Measurements from ENCODE around the gene PTGES3.
"Not testable (repeated sequence)": the region's sequence is repeated elsewhere in the genome, so short reads cannot be mapped to it uniquely, and the experiment has no call there.

The PTGES3 gene

GRCh38 chr12:56709759-56710376 lies 21.8 kb upstream of the PTGES3 start:
- no peak for DNase-seq (ENCODE audit: low read depth)

GRCh38 chr12:56704522-56704921 lies 16.4 kb upstream of the PTGES3 start:
- DNase-seq (ENCODE audit: low read depth), result not testable (repeated sequence)

DNA sequence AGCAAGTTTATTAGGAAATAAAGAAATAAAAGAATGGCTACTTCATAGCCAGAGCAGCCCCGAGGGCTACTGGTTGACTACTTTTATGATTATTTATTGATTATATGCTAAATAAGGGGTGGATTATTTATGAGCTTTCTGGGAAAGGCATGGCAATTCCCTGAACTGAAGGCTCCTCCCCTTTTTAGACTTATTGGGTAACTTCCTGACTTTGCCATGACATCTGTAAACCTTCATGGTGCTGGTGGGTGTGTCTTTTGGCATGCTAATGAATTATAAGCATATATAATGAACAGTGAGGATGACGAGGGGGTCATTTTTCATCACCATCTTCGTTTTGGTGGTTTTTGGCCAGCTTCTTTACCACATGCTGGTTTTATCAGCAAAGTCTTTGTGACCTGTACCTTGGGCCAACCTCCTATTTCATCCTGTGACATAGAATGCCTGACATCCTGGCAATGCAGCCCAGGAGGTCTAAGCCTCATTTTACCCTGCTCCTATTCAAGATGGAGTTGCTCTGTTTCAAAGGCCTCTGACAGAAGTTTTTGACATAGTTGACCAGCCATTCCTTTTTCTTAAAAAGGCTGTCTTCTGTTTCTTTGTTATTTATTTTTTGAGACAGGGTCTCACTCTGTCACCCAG lies 11.1 kb upstream of the PTGES3 start:
- no peak for DNase-seq (ENCODE audit: low read depth)

- DNase-seq (ENCODE audit: low read depth), result no peak
These were observed 7.4 kb upstream of the PTGES3 start for GRCh38 chr12:56695327-56696101.

DNA sequence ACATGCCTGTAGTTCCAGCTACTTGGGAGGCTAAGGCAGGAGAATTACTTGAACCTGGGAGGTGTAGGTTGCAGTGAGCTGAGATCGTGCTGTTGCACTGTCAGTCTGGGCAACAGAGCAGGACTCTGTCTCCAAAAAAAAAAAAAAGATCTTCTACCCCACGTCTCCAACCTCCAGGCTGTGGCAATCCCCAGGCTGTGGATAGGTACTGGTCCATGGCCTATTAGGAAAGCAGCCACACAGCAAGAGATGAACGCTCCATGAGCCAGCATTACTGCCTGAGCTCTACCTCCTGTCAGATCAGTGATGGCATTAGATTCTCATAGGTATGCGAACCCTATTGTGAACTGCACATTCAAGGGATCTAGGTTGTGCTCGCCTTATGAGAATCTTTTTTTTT lies 6.1 kb upstream of the PTGES3 start:
- DNase-seq (ENCODE audit: low read depth), result no peak

- no peak for DNase-seq (ENCODE audit: low read depth)
These were observed 694 bp upstream of the PTGES3 start for GRCh38 chr12:56688846-56689109.

DNA sequence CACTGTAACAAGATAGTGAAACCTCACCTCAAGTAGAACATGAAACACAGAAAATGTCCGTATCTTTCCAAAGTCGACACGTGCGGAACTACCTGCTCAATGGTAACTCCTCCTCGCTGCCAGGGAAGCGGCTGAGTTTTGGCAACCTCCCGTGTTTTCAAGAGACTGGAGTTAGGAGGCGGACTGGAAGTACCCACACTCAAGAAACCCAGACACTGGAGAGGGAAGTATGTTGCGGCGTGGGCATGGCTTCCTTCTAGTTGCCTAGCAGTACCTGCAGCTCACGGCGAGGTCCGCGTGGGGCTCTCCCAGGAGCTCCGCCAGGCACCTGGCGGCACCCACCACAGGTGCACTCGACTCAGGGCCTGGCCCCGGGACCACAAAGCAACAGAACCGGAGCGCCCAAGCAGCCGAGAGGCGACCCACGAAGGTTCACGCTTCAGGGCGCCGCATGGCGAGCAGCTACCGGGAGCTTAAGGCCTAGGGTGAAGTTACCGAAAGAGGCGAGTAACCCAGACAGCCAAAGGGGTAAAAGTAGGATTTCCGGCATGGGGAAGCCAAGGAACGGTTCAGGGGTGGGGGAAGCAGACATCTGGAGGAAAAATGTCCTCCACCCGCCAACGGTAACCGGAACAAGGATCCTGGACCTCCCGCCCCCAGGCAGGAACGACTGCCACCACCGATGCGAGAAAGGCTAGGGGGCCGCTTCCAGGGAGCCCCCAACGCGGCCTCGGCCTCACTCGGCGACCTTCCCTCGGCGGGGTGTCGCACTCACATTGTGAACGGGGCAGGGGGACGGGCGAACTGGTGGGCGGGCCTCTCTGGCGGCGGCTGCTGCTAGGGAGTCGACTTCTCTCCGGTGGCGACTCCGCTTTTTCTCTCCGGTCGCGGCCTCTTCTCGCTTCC lies 608 bp downstream of the PTGES3 start:
- peak; percentile 20 for DNase-seq (ENCODE audit: low read depth)

- no peak for DNase-seq (ENCODE audit: low read depth)
These were observed 3.2 kb downstream of the PTGES3 start for GRCh38 chr12:56684745-56685359.

DNA sequence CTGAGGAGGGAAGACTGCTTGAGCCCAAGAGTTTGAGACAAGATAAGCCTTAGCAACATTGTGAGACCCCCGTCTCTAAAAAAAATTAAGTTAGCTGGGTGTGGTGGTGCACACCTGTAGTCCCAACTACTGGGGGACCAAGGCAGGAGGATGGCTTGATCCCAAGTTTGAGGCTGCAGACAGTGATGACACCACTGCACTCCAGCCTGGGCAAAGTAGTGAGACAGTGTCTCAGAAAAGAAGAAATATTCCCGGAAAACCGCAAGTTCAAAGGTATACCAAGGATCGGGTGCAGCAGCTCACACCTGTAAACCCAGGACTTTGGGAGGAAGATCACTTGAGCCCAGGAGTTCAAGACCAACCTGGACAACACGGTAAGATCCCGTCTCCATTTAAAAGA lies 5.8 kb downstream of the PTGES3 start:
- no peak for DNase-seq (ENCODE audit: low read depth)

- DNase-seq (ENCODE audit: low read depth), result no peak
These were observed 8.1 kb downstream of the PTGES3 start for GRCh38 chr12:56679883-56680575.

DNA sequence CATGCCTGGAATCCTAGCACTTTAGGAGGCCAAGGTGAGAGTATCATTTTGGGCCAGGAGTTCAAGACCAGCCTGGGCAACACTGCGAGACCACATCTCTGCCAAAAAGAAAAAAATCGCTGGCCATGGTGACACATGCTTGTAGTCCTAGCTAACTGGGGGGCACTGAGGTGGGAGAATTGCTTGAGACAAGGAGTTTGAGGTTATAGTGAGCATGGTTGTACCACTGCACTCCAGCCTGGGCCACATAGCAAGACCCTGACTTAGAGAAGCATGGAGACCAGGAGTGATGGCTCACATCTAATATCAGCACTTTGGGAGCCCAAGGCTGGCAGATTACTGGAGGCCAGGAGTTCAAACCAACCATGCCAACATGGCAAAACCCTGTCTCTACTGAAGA lies 9.2 kb downstream of the PTGES3 start:
- no peak for DNase-seq (ENCODE audit: low read depth)

DNA sequence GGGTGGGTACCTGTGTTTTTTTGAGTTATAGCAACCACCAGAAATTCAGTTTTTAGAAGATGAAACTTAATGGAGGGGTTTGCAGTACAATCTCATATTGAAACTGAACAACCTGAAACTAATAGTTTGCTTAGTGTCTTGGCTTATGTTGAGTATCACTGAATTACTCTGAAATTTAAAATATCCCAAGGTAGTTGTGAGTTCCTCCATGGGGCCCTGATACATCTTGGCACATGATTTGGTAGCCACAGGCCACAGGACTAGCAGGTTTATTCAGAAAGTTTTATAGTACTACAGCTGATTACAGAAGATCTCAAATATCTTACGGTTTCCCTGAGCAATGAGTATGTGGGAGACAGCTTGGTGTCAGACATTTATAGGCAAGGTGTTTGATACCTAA lies 10.4 kb downstream of the PTGES3 start:
- no peak for DNase-seq (ENCODE audit: low read depth)

DNA sequence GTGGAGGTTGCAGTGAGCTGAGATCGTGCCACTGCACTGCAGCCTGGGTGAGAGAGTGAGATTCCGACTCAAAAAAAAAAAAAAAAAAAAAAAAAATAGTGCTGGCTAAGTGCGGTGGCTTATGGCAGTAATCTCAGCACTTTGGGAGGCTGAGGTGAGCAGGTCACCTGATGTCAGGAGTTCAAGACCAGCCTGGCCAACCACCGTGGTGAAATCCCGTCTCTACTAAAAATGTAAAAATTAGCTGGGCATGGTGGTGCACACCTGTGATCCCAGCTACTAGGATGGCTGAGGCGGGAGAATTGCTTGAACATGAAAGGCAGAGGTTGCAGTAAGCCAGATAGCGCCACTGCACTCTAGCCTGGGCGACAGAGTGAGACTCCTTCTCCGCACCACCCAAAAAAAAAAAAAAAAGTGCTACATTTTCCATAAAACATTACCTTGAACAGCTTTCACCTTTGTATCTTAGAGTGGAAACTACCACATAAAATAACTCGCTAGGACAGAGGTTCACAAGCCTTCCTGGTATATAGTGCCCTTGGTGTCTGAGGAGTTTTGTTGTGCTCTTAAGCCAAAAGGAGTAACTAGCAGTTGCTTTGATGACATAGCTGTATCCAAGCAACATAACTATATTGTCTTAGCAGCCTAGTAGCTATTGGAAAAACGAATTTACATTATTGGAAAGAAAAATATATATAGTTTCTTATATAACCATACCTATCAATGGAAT lies 11.1 kb downstream of the PTGES3 start:
- no peak for DNase-seq (ENCODE audit: low read depth)

GRCh38 chr12:56671608-56672007 lies 16.5 kb downstream of the PTGES3 start:
- DNase-seq (ENCODE audit: low read depth), result no peak

- DNase-seq (ENCODE audit: low read depth), result no peak
These were observed 17.2 kb downstream of the PTGES3 start for GRCh38 chr12:56670836-56671235.

- no peak for DNase-seq (ENCODE audit: low read depth)
These were observed 20.0 kb downstream of the PTGES3 start for GRCh38 chr12:56668197-56668457.

GRCh38 chr12:56661979-56662638 lies 26.0 kb downstream of the PTGES3 start:
- DNase-seq (ENCODE audit: low read depth), result no peak

DNA sequence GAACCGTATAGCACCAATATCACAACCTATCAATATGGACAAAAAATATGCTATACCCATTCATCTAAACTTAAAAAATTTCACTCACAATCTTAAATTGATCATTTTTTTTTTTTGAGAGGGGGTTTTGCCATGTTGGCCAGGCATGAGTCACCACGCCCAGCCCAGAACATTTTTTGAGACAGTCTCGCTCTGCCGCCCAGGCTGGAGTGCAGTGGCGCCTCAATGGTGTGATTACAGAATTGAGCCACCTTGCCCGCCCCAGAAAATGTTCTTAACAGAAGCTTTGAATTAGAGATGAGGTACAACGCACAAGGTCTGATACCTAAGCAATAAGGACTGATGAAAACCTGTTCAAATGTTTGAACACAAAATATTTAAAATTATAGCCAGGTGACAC lies 26.5 kb downstream of the PTGES3 start:
- DNase-seq (ENCODE audit: low read depth), result no peak

DNA sequence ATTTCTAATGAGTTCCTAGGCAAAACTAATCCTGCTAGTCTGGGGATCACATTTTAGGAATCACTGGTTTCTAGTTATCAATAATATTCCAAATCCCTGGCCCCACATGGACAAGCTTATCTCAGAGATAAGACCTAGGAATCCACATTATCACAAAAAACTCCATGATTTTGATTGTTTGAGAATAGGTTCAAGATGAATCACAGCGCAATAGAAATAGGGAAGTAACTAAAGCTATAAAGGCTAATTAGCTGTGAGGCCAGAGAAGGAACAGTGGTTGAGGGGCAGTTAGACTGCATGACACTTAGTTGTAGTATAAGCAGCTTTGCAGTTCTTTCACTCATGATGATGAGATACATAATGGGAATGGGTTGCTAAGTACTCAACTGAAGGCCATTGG lies 29.2 kb downstream of the PTGES3 start:
- DNase-seq (ENCODE audit: low read depth), result no peak

Measured in stimulated activated CD8-positive, alpha-beta memory T cell treated with anti-CD3 and anti-CD28 coated beads, Interleukin-7, amount 100 ng/mL, for 24 hours (primary cell).